Gastrocnemius medialis (tissue), 4 donors: ENCODE measurements around the gene BYSL.

Experiments used
- POLR2A ChIP-seq, 2 donors: fragments of 450-650 bp; IDR thresholded peaks; one replicate each; pipeline ENCODE4 v1.6.1; 2017; ENCODE audit warnings: antibody characterized with exemption in 2 of 2, mild to moderate bottlenecking in 2 of 2, moderate library complexity in 2 of 2
- TF ChIP-seq, protein P1 (sequence below), 5 experiments: fragments of 450-650 bp in 3 of 5; fragments of 200-600 bp in 2 of 5; sonication (generic) in 2 of 5; IDR thresholded peaks in 4 of 5; conservative IDR thresholded peaks in 1 of 5; 1 replicate in 4 of 5; 2 replicates in 1 of 5; pipeline ENCODE4 v1.5.1; 2016 to 2019; ENCODE audit warnings: antibody characterized with exemption in 5 of 5, mild to moderate bottlenecking in 3 of 5, moderate library complexity in 3 of 5

GRCh38 chr6:41940759-41941279 lies 19.5 kb downstream of the BYSL start:
- TF ChIP-seq, protein P1, sequence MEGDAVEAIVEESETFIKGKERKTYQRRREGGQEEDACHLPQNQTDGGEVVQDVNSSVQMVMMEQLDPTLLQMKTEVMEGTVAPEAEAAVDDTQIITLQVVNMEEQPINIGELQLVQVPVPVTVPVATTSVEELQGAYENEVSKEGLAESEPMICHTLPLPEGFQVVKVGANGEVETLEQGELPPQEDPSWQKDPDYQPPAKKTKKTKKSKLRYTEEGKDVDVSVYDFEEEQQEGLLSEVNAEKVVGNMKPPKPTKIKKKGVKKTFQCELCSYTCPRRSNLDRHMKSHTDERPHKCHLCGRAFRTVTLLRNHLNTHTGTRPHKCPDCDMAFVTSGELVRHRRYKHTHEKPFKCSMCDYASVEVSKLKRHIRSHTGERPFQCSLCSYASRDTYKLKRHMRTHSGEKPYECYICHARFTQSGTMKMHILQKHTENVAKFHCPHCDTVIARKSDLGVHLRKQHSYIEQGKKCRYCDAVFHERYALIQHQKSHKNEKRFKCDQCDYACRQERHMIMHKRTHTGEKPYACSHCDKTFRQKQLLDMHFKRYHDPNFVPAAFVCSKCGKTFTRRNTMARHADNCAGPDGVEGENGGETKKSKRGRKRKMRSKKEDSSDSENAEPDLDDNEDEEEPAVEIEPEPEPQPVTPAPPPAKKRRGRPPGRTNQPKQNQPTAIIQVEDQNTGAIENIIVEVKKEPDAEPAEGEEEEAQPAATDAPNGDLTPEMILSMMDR (IDR thresholded peaks at IDR 0.05 in 4 of 5, conservative IDR thresholded peaks at IDR 0.05 in 1 of 5): no peak
- TF ChIP-seq POLR2A (IDR thresholded peaks at IDR 0.05): no peak
